ENCODE data around the gene RFNG. TPM values are rescaled to one million over a fixed set of nuclear protein-coding genes. Genes with fewer than 3 reads are reported as not detected.

Gene RFNG
- polyA plus RNA-seq, 1 experiment = 11.8 TPM

GRCh38 chr17:82079001-82079677 is 27.5 kb upstream of the RFNG start:
- POLR2A ChIA-PET = interaction anchor here (0.6 kb wide), 1 partner anchor 41 kb away, joined by 3 read pairs; the partner anchor contains the start of gene DCXR
- TF ChIP-seq CTCF (IDR thresholded peaks at IDR 0.05; ENCODE audit: low read depth, low read length) = no peak
- DNase-seq (ENCODE audit: low read depth, low spot score) = no peak
- Histone ChIP-seq H3K4me3 (ENCODE audit: low read depth, low read length) (no peak overlapping the region), H3K27me3 (ENCODE audit: control insufficient read depth, insufficient read depth, low read length) (no peaks in the 10 kb centered on the region), H3K9me3 (ENCODE audit: control insufficient read depth, insufficient read depth, low read length) (no peaks in the 10 kb centered on the region; the same call in 1 of the 2 replicates), H3K27ac (ENCODE audit: low read depth, low read length) (no peak overlapping the region)
- CTCF ChIA-PET = no interaction called here

GRCh38 chr17:82078433-82078832 is 26.8 kb upstream of the RFNG start:
- ChIA-PET CTCF (no interaction called here), POLR2A (no interaction called here)
- H3K27me3 ChIP-seq (ENCODE audit: control insufficient read depth, insufficient read depth, low read length) = no peaks in the 10 kb centered on the region
- H3K27ac ChIP-seq (ENCODE audit: low read depth, low read length) = no peak overlapping the region
- no peak for DNase-seq (ENCODE audit: low read depth, low spot score)
- no peak overlapping the region for H3K4me3 ChIP-seq (ENCODE audit: low read depth, low read length)
- TF ChIP-seq CTCF (IDR thresholded peaks at IDR 0.05; ENCODE audit: low read depth, low read length) = no peak
- no peaks in the 10 kb centered on the region; the same call in 1 of the 2 replicates for H3K9me3 ChIP-seq (ENCODE audit: control insufficient read depth, insufficient read depth, low read length)

GRCh38 chr17:82077617-82078358 is 26.2 kb upstream of the RFNG start:
- DNase-seq (ENCODE audit: low read depth, low spot score) = no peak
- POLR2A ChIA-PET = interaction anchor here (1.2 kb wide), 1 partner anchor 17 kb away, joined by 3 read pairs; no protein-coding TSS in a partner anchor

GRCh38 chr17:82076785-82077591 is 25.4 kb upstream of the RFNG start:
- ChIA-PET CTCF (no interaction called here), POLR2A (interaction anchor here (1.2 kb wide), 1 partner anchor 17 kb away, joined by 3 read pairs; no protein-coding TSS in a partner anchor)
- Histone ChIP-seq H3K27ac (ENCODE audit: low read depth, low read length) (no peak overlapping the region), H3K4me3 (ENCODE audit: low read depth, low read length) (no peak overlapping the region), H3K27me3 (ENCODE audit: control insufficient read depth, insufficient read depth, low read length) (no peaks in the 10 kb centered on the region), H3K9me3 (ENCODE audit: control insufficient read depth, insufficient read depth, low read length) (no peaks in the 10 kb centered on the region; the same call in 1 of the 2 replicates)
- no peak for TF ChIP-seq CTCF (IDR thresholded peaks at IDR 0.05; ENCODE audit: low read depth, low read length)
- no peak for DNase-seq (ENCODE audit: low read depth, low spot score)

More at GRCh38 chr17:82077617-82078358, 26.2 kb upstream of the RFNG start:
- no peaks in the 10 kb centered on the region for H3K27me3 ChIP-seq (ENCODE audit: control insufficient read depth, insufficient read depth, low read length)
- H3K4me3 ChIP-seq (ENCODE audit: low read depth, low read length) = no peak overlapping the region
- no peak overlapping the region for H3K27ac ChIP-seq (ENCODE audit: low read depth, low read length)
- no peak for TF ChIP-seq CTCF (IDR thresholded peaks at IDR 0.05; ENCODE audit: low read depth, low read length)
- CTCF ChIA-PET = no interaction called here
- no peaks in the 10 kb centered on the region; the same call in 1 of the 2 replicates for H3K9me3 ChIP-seq (ENCODE audit: control insufficient read depth, insufficient read depth, low read length)
